T-helper 1 cell treated with Interleukin-12 subunit alpha and Interleukin-12 subunit beta and Interleukin-4 antibody, amounts not matched to agents 30 ng/mL and 1 ng/mL, for 36 hours (primary cell): ENCODE measurements around the gene MAD2L1BP. TPM values are rescaled to one million over a fixed set of nuclear protein-coding genes. Genes with fewer than 3 reads are reported as not detected.
"Not testable (repeated sequence)": the region's sequence is repeated elsewhere in the genome, so short reads cannot be mapped to it uniquely, and the experiment has no call there.

Experiments
- intact Hi-C: fragments of 100-400 bp; cut with micrococcal nuclease; formaldehyde crosslinking; loops from one replicate; pipeline ENCODE4 v1.15.1; 2024
- total RNA-seq: library from RNA; stranded (reverse); gene quantifications from 2 replicates; pipeline ENCODE4 v1.2.3, GENCODE V29; 2022

The MAD2L1BP gene
- total RNA-seq, result 46.8 and 47.1 TPM in 2 replicates

GRCh38 chr6:43635387-43636307 is at the start of gene MAD2L1BP:
Gene MAD2L1BP (plus strand): TSS chr6:43635840. CDS start chr6:43635876, 36 bp downstream.
- intact Hi-C loops, result loop anchor here (1.0 to 5.0 kb wide), 6 partner anchors 7 to 461 kb away; partner anchors contain the start of genes RSPH9 and TJAP1

DNA sequence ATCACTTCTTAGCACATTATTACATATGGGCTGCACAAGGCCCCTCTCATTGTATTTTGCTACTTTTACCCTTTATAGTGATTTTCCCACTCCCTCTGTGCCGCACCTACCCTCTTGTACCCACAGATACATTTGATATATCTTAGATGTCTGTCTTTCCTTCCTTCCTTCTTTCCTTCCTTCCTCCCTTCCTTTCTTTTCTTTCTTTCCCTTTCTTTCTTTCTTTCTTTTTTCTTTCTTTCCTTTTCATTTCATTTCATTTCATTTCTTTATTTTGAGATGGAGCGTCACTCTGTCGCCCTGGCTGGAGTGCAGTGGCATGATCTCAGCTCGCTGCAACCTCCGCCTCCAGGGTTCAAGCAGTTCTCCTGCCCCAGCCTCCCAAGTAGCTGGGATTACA is 47.4 kb upstream of the MAD2L1BP start:
- intact Hi-C loops, result no loop called here

DNA sequence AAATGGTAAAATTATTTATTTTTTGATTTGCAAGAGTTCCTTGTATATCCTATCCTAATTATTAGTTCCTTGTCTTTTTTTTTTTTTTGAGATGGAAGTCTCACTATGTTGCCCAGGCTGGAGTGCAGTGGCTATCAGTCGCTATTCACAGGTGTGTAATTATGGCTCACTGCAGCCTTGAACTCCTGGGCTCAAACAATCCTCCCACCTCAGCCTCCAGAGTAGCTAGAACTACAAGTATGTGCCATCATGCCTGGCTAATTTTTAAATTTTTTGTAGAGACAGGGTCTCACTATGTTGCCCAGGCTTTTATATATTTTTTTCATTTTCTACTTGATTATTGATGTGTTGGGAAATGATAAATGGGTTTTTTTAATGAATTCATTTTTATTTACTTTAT is 46.1 kb upstream of the MAD2L1BP start:
- intact Hi-C loops, result not testable (repeated sequence)

DNA sequence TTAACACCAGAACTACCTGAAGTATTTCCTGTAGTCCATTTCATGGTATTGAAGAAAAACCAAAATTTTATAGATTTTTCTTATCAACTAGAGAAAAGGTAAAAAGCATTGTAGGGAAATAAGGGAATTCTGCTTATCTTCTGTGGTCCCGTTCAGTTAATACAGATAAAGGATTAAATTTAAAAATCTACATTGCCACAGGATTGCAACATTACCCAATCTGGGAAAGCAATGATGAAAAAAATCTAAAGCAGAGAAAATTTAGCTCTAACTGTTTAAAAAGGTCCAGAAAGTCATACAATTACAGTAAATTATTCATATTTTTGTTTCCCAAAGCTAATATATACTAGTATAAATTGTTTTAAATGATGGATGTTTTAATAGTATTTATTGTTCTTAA is 41.7 kb upstream of the MAD2L1BP start:
- intact Hi-C loops, result no loop called here

DNA sequence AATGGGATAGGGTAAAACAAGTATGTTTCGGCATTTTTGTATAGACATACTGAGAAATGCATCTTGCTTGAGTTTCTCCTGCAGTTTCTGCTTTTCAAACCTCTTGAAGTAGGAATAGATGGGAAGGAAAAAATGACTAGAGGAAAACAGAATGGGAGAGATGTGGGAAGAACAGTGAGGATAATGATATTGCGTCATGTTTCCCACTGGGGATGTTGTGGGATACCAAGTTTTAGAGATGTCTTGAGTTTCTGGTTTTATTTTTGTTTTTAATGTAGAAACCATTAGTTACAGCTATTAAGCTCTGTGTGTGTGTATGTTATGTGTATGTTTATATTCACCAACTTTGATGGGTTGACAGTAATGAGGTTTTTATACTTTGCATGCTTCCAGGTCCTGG is 35.0 kb upstream of the MAD2L1BP start:
- intact Hi-C loops, result no loop called here

DNA sequence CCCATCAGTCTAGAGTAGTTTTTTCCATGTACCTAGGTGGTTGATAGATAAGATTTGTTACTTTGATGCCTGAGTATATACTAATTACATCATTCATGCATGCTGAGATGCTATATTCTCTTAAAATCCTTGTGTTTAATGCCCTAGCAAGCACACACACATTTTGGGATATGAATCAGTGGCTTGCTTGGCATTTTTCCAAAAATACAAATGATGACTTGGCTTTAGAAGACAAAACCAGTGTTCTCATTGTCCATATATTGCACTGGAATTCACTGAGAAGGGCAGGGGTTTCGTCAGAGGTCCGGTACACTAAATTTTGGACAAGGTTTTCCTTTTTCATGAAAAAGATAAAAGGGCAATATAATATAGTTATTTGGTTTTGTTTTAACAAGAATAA is 31.5 kb upstream of the MAD2L1BP start:
- intact Hi-C loops, result no loop called here

DNA sequence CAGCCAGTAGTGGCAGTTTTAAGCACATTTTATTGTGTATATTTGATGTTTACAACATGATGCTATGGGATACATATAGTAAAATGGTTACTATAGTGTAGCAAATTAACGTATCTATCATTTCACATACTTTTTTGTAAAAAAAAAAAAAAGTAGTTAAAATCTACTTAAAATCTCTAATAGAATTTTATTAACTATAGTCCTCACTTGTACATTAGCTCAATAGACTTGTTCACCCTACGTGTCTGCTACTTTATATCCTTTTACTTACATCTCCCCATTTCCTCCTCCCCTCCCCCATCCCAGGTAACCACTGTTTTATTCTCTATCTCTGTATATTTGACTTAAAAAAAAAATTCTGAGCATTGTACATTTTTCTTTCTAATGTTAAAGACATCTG is 29.6 kb upstream of the MAD2L1BP start:
- intact Hi-C loops, result no loop called here

DNA sequence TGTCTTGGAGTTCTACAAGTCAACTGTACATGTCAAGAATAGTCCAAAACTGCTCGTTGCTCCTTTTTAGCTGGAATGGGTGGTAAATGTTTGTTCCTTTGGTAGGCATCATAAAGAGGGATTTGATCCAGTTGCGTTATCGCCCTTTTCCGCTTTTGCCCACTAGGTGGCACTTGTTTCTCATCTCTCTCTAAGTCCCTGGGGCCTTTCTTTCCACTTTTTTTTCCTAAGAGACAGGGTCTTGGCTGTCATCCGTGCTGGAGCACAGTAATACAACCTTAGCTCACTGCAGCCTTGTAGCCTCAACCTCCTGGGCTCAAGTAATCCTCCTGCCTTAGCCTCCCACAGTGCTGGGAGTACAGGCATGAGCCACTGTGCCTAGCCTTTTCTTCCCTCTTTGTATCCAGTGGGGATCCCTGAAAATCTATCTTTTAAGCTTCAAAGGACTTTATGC is 27.3 kb upstream of the MAD2L1BP start:
- intact Hi-C loops, result loop anchor here (1.0 kb wide), 4 partner anchors 21 to 471 kb away; partner anchors contain the start of genes GTPBP2 and MAD2L1BP

- intact Hi-C loops, result loop anchor here (1.0 kb wide), 4 partner anchors 20 to 470 kb away; partner anchors contain the start of genes GTPBP2 and MAD2L1BP
Measured at GRCh38 chr6:43608807-43609206, 26.8 kb upstream of the MAD2L1BP start.

- intact Hi-C loops, result no loop called here
Measured at GRCh38 chr6:43609402-43609801, 26.2 kb upstream of the MAD2L1BP start.

DNA sequence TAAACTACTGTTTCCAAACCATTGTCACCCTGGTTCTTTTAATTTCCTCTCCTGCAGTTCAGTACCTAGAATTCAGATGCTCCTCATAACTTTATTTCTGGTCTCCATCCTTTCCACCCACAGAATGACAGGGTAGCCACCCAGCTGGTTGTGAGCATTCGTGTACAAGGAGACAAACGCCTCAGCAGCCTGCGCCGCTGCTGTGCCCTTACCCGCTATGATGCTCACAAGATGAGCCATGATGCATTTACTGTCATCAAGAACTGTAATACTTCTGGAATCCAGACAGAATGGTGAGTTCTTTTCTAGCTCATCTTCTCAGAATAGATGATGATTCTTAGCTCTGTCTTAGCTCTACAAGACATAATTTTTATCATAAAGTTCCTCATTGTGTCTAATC is 25.2 kb upstream of the MAD2L1BP start:
- intact Hi-C loops, result no loop called here

- intact Hi-C loops, result no loop called here
Measured at GRCh38 chr6:43613721-43614395, 21.8 kb upstream of the MAD2L1BP start.

DNA sequence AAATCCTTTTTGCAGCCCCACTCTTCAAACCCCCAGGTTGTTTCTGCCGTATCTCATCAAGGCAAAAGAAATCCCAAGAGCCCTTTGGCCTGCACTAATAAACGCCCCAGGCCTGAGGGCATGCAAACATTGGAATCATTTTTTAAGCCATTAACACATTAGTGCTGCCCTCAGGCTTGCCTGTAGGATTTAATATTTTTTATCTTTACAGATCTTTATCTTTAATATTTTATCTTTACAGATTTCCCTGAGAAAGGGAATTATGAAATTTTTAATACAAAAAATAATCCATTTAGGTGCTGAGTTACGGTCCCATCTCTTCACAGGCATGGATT is 21.3 kb upstream of the MAD2L1BP start:
- intact Hi-C loops, result no loop called here

- intact Hi-C loops, result no loop called here
Measured at GRCh38 chr6:43616725-43617472, 18.7 kb upstream of the MAD2L1BP start.

- intact Hi-C loops, result no loop called here
Measured at GRCh38 chr6:43621078-43621835, 14.4 kb upstream of the MAD2L1BP start.

GRCh38 chr6:43621836-43622180 is 13.8 kb upstream of the MAD2L1BP start:
- intact Hi-C loops, result no loop called here

GRCh38 chr6:43622541-43622940 is 13.1 kb upstream of the MAD2L1BP start:
- intact Hi-C loops, result no loop called here

DNA sequence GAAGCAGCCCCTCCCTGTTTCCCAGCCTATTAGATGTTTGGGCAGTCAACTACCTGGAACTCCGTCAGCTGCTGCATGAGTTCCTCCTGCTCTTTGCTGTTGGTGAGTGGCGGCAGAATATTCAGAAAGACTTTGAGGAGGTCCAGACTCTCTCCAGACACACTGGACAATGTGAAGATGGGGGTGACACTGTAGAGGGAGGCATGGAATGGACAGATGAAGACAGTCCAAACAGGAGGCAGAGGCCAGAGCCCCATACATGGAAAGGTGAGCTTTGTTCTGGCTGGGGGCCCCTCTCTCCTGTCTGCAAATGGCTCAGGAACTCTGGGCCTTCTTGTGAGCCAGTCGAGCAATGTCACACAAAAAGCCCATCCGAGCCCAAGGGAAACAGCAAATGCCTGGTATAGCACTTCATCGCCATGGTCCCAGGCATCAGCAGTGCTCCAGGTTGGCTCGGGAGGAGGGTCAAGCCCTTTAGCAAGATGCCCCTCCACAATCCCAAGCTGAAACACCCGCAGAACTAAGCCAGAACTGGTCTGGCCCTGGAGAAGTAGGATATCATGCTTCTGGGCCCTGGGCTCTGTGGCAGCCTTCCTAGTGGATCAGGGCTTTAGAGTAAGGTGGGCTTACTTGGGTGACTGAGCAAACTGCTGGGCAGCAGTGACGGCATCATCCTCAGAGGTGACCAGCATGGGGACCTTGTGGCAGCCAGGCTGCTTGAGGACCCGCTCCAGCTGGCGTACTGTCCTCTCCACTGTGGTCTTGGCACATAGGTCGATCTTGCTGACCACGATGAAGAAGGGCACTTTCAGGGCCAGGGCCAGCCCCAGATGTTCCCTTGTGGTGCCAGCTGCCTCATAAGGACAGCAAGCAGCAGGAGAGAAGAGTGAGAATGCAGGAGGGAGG is 11.5 kb upstream of the MAD2L1BP start:
- intact Hi-C loops, result no loop called here

DNA sequence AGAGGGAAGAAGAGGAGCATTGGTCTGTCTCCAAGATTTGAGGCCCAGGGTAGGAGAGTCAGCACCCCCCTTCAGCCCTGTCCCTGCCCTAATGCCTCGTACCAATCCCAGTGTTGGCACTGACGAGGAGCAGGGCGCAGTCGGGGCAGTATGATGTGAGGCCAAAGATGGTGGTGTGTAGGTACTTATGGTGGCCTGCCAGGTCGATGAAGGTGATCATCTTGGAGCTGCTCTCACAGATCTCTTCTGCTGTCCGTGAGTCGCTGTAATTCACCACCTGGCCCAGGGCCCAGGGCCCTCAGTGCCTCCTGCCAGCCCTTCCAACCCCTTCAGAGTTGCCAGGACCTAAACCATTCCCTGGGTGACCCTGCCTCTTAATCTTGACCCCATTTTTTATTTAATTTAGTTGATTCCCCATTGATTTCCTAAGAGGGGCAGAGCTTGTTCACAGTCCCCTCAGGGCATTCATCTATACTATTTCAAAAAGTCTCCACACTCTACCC is 10.8 kb upstream of the MAD2L1BP start:
- intact Hi-C loops, result loop anchor here (5.0 kb wide), 3 partner anchors 597 to 1573 kb away; partner anchors contain the start of genes SLC29A1, TAF8 and TRERF1
